Activated CD4-positive, alpha-beta T cell treated with anti-CD3 and anti-CD28 coated beads for 24 hours (primary cell): ENCODE data around the gene AP1G1.
A peak's percentile ranks its signal among the peaks of the same experiment; 100 is the strongest.
"Not testable (repeated sequence)": the region's sequence is repeated elsewhere in the genome, so short reads cannot be mapped to it uniquely, and the experiment has no call there.

Source experiments
- DNase-seq, 2 donors: peaks; one replicate each; pipeline ENCODE4 v3.0.0-alpha.2; 2020; ENCODE audit warnings: low read depth in 2 of 2

AP1G1 gene

DNA sequence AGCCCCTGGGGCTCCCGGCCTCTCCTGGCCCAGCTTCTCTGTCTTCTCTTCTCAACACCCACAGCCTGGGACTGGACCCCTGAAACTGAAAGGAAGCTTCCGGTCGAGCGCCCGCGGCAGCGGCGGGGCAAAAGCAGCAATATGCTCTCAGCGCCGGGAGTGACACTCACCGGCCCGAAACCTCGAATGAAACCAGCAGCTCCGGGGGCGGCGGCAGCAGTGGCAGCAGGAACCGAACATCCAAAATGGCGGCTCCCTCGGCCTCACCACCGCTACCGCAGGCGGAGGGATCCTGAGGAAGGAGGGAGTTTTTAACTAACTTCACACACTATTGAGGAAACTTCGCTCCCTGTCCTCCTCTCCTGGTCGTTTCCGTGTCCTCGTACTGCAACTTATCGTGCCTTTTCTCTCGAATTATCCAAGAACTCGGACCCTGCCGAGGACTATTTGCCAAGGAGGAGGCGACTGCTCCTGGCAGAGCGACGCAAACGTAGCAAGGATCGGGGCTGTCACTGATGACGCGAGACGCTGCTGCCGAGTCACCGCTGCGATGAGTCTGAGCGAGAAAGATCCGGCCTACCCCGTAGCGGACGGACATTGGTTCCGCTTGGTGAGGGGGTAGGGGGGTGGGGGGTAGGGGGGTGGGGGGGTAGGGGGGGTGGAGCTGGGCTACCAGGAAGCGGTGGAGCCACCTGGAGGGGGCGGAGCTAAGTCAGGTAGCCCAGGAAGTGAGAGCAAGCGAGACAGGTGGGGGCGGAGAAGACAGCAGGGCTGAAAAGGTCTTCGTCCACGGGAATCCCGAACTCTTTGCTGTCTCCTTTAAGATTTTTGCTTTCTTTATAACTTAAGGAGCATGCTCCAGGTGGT, at the start of gene AP1G1:
AP1G1 (minus strand) TSS at position 242 of the 867 bp plus-strand sequence. CDS start 19,355 bp downstream, outside the sequence.
- peak; percentile 78 to 80 for DNase-seq

GRCh38 chr16:71855937-71856662, 47.5 kb upstream of the AP1G1 start:
- DNase-seq, result no peak

DNA sequence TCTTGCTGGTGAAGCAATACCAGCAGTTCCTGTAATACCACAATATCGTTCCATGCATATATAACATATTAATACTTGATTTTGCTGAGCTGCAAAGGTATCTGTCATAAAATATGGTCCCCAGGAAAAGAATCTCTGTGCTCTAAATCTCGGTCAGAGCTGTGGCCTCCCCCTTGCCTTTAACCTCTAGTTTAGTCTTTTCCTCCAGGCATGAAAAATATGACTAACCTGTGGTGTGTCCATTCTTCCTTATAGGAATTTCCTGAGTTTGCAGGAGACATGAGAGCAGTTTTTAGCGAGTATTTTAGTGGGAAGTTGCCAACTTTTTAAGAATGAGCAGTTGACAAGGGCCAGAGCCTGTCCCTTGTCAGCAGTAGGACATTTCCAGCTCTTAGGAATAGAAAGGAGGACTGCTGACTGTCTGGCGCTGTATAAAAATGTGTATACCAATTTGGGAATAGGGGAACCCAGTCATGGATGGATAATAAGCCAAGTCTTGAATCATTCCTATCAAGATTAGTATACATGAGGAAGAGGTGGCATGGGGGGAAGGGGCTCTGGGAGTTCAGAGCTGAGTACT, 45.8 kb upstream of the AP1G1 start:
- DNase-seq, result no peak

- DNase-seq, result no peak
Measured at GRCh38 chr16:71853413-71853812, 44.8 kb upstream of the AP1G1 start.

- no peak for DNase-seq
Measured at GRCh38 chr16:71852561-71852960, 43.9 kb upstream of the AP1G1 start.

DNA sequence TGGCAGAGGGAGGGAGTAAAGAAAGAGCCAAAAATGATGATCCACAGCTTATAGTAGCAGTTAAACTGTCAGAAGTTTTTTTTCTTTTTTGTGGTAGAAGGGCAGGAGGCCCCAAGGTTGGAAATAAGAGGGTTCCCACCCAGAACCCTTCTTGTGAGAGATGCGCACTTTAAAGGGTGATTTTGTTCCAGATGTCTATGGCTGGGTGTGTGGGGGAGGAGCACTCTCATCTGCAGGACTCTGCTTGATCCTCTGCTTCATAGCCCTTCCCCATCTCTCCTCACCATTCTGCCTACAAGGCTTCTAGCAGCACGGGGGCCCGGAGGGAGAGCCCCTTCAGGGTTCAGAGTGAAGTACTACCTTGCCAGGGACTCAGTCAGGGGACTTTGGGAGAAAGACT, 43.5 kb upstream of the AP1G1 start:
- no peak for DNase-seq

DNA sequence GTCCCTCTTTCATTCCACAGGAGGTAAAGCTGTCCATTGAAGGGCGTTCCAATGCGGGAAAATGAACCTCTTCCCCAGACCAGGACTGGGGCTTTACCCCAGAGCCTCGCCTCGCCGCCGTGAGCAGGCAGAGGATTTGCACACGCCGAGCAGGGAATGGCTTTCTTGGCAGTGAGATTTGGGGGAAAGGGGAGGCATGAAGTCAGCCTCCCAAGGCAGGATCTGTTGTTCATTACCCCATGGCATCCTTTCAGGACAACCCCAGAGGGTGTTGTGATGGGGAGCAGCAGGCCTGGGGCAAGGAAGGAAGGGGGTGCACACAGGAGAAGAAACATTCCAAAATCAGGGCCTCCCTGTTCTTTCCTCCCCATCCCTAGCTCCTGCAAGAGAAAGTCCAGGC, 43.1 kb upstream of the AP1G1 start:
- no peak for DNase-seq

GRCh38 chr16:71848622-71849021, 40.0 kb upstream of the AP1G1 start:
- no peak for DNase-seq

DNA sequence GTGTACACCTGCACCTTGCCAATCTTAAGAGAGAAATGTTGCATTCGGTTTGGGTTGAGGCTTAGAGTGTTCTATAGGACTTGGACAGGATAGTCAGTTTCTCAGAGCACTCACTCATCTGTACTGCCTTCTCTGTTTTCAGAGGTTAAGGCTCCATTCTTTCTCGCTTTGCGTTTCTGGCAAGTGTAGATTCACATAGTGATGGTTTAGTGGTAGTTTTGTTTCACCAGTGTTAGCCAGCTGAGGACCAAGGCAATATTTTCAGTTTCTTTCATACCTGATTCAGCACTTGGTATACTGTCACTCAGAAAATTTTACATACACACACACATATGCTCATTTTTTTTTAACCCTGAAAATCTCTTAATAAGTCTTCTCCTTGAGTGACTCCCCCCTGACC, 38.5 kb upstream of the AP1G1 start:
- no peak for DNase-seq

DNA sequence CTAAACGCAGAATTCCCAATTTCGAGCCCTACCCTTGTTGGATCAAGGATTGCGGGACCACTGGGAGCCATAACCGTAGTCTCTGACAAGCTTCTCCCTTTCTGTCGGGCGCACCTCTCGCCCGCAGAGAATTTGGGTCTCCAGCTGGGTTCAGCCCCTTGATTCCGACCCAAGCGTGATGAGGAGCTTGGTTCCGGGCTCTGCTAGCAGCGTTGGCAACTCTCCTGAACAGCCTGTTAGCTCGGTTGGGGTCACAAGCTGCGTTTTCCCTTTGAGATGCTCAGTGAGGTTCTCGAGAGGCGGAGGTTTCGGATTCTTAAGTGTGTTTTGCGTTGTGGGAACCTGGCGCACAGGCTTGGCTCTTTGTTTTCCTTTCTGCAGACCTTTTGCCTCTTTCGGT, 37.8 kb upstream of the AP1G1 start:
- DNase-seq, result no peak

DNA sequence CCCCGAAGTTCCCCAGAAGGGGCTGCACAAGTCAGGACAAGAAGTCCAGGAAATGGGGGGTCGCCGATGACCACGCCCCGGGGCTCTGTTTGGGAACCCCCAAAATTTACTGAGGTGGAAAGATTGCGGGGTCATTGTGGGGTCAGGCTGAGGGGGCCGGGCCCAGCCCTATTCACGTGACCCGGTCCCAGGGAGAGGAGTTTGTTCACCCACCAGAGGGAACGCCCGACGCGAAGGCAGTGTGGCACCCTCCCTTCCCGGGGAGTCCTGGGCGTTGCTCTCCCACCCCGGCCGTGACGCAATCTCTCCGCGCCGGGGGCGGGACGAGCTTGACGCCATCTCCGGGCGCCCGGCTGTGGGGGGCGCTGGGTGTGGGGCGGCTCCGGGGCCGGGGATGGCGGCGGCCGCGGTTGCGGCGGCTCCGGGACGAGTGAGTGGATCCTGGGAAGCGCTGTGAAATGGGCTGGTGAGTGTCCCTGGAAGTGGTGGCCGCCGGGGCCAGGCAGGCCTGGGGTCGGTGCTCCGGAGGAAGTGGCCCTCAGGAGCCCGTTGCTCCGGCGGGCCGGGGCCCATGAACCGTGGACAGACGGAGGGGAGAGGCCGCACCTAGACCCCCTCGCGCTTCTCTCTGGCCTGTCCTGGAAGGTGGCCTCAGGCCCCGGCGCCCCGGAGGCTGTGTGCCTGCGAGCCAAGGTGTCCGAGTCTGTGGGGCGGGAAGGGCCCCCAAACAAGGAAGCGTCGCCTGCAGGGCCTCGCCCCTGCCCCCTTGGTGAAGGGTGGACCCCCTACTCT, 37.2 kb upstream of the AP1G1 start, which contains the start of gene ATXN1L:
ATXN1L (plus strand) TSS at position 338 of the 792 bp plus-strand sequence. CDS start 3,765 bp downstream, outside the sequence.
- peak; percentile 81 to 84 for DNase-seq

GRCh38 chr16:71843572-71843971, 34.9 kb upstream of the AP1G1 start:
- DNase-seq, result no peak

- DNase-seq, result no peak
Measured at GRCh38 chr16:71840052-71840451, 31.4 kb upstream of the AP1G1 start.

DNA sequence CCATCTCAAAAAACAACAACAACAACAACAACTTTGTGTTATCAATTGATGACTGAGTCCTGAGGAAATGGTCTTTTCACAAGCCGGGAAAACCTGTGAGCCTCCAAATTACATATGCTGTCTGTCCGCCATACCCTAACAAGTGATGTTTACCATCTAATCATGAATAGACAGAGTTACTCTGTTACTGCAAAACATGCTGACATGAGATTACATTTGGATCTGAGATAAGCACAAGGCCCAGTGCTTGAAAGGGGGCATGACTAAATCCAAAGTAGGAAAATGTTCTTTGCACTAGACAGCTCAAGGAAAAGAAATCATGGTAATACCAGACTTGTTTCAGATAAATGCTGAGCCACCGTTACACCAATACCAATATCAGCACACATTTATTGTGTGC, 28.5 kb upstream of the AP1G1 start:
- no peak for DNase-seq

DNA sequence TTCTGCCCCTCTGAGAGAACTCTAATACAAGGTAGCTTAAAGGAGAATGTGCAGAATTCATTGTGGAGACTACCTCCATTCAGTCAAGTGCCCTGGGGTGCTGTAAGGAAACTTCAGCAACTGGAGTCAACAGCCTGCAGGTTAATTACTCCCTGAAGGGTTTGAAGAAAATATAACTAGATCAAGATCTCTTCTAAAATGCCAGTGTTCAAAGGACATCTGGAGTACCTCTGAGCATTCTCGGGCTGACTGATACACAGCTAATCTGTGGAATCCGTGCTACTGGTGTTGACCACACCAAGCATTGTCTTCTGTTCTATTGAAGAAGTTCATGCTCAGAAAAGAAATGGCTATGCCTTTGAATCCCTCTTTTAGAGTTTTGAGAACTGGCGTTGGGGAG, 25.7 kb upstream of the AP1G1 start:
- DNase-seq, result no peak

DNA sequence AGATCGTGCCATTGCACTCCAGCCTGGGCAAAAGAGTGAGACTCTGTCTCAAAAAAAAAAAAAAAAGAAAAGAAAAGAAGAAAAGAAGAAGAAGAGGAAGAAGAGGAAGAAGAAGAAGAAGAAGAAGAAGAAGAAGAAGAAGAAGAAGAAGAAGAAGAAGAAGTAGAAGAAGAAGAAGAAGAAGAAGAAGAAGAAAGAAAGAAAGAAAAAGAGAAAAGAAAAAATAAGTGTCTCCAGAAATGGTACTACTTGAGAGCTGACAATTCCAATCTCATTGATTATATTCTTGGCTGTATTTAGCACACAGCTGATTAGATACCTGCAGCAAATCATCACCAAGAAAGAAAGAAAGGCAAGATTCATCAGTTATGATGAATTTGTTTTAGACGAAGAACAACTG, 23.5 kb upstream of the AP1G1 start:
- not testable (repeated sequence) for DNase-seq

GRCh38 chr16:71831698-71832097, 23.1 kb upstream of the AP1G1 start:
- not testable (repeated sequence) for DNase-seq

- DNase-seq, result no peak
Measured at GRCh38 chr16:71830359-71830758, 21.7 kb upstream of the AP1G1 start.

GRCh38 chr16:71826533-71827017, 17.9 kb upstream of the AP1G1 start:
- no peak for DNase-seq

DNA sequence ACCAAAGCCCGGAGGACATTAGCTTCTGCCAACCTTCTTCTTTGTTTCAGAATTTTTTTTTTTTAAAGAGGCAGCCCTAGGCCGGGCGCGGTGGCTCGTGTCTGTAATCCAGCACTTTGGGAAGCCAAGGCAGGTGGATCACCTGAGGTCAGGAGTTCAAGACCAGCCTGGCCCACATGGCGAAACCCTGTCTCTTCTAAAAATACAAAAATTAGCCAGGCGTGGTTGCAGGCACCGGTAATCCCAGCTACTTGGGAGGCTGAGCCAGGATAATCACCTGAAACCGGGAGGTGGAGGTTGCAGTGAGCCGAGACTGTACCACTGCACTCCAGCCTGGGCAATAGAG, 8.5 kb upstream of the AP1G1 start:
- not testable (repeated sequence) for DNase-seq

- no peak for DNase-seq
Measured at GRCh38 chr16:71811261-71811803, 2.7 kb upstream of the AP1G1 start.
